Peyer's patch (tissue), 4 donors: ENCODE data around the gene CDH4. TPM values are rescaled to one million over a fixed set of nuclear protein-coding genes. Genes with fewer than 3 reads are reported as not detected.

Source experiments
- DNase-seq, 3 donors: peaks; one replicate each; pipeline ENCODE4 v3.0.0-alpha.2; 2017 to 2019
- H3K27ac ChIP-seq, 4 donors: fragments of 200-600 bp; sonication (generic); one replicate each; pipeline ENCODE4 v1.5.1; 2016 to 2019
- H3K27me3 ChIP-seq, 2 donors: fragments of 200-600 bp; sonication (generic); one replicate each; pipeline ENCODE4 v1.5.1; 2019
- H3K36me3 ChIP-seq, 3 donors: fragments of 200-600 bp; sonication (generic); one replicate each; pipeline ENCODE4 v1.5.1; 2016 to 2019
- H3K4me1 ChIP-seq, 4 donors: fragments of 200-600 bp; sonication (generic); one replicate each; pipeline ENCODE4 v1.5.1; 2016 to 2019
- H3K4me3 ChIP-seq, 4 donors: fragments of 200-600 bp; sonication (generic); 1 replicate in 3 of 4; 2 replicates in 1 of 4; pipeline ENCODE4 v1.5.1; 2016 to 2019; ENCODE audit warnings: mild to moderate bottlenecking in 1 of 4
- H3K9me3 ChIP-seq, 4 donors: fragments of 200-600 bp; sonication (generic); one replicate each; pipeline ENCODE4 v1.5.1; 2016 to 2019; ENCODE audit warnings: mild to moderate bottlenecking in 1 of 4
- CTCF ChIP-seq, 6 experiments: fragments of 450-650 bp in 4 of 6; fragments of 200-600 bp in 2 of 6; sonication (generic) in 1 of 6; IDR thresholded peaks; one replicate each; pipeline ENCODE4 v1.5.1; 2017 to 2019; ENCODE audit warnings: antibody characterized with exemption in 6 of 6, mild to moderate bottlenecking in 3 of 6, moderate library complexity in 1 of 6
- POLR2A ChIP-seq, 2 donors: fragments of 450-650 bp; IDR thresholded peaks; one replicate each; pipeline ENCODE4 v1.5.1; 2017; ENCODE audit warnings: antibody characterized with exemption in 2 of 2, mild to moderate bottlenecking in 2 of 2, moderate library complexity in 2 of 2
- total RNA-seq, 4 donors: library from RNA; depleted of rRNA; stranded (reverse); fragments of >200 nt; gene quantifications; one replicate each; pipeline ENCODE4 v1.1.0, GENCODE V29; 2016

The CDH4 gene
- total RNA-seq, 4 donors from 2014 or later: 0.27 TPM; not detected in 3

- Histone ChIP-seq H3K27ac (no peak overlapping the region), H3K36me3 (no peaks in the 10 kb centered on the region), H3K4me1 (no peaks in the 10 kb centered on the region), H3K9me3 (no peaks in the 10 kb centered on the region), H3K4me3 (no peak overlapping the region), H3K27me3 (no peaks in the 10 kb centered on the region)
- no peak for TF ChIP-seq POLR2A (IDR thresholded peaks at IDR 0.05)
- TF ChIP-seq CTCF (IDR thresholded peaks at IDR 0.05): no peak
- no peak for DNase-seq
Measured at GRCh38 chr20:61817575-61817974, 565.5 kb downstream of the CDH4 start.

GRCh38 chr20:61818746-61819573, 566.9 kb downstream of the CDH4 start:
- DNase-seq: no peak
- Histone ChIP-seq H3K27ac (no peak overlapping the region), H3K36me3 (no peaks in the 10 kb centered on the region), H3K27me3 (no peaks in the 10 kb centered on the region), H3K9me3 (no peaks in the 10 kb centered on the region), H3K4me3 (no peak overlapping the region), H3K4me1 (no peaks in the 10 kb centered on the region)
- no peak for TF ChIP-seq CTCF (IDR thresholded peaks at IDR 0.05)
- no peak for TF ChIP-seq POLR2A (IDR thresholded peaks at IDR 0.05)

GRCh38 chr20:61819574-61819846, 567.4 kb downstream of the CDH4 start:
- H3K36me3 ChIP-seq: no peaks in the 10 kb centered on the region
- no peak overlapping the region for H3K4me3 ChIP-seq
- no peaks in the 10 kb centered on the region for H3K4me1 ChIP-seq
- TF ChIP-seq POLR2A (IDR thresholded peaks at IDR 0.05) (no peak), CTCF (IDR thresholded peaks at IDR 0.05) (no peak)
- H3K9me3 ChIP-seq: no peaks in the 10 kb centered on the region
- no peak overlapping the region for H3K27ac ChIP-seq
- H3K27me3 ChIP-seq: no peaks in the 10 kb centered on the region
- no peak for DNase-seq

GRCh38 chr20:61819921-61820825, 568.1 kb downstream of the CDH4 start:
- no peaks in the 10 kb centered on the region for H3K4me1 ChIP-seq
- DNase-seq: no peak
- no peak for TF ChIP-seq POLR2A (IDR thresholded peaks at IDR 0.05)
- no peak for TF ChIP-seq CTCF (IDR thresholded peaks at IDR 0.05)
- H3K27ac ChIP-seq: no peak overlapping the region
- no peaks in the 10 kb centered on the region for H3K27me3 ChIP-seq
- no peak overlapping the region for H3K4me3 ChIP-seq
- H3K36me3 ChIP-seq: no peaks in the 10 kb centered on the region
- no peaks in the 10 kb centered on the region for H3K9me3 ChIP-seq

GRCh38 chr20:61821735-61822134, 569.7 kb downstream of the CDH4 start:
- TF ChIP-seq CTCF (IDR thresholded peaks at IDR 0.05) (no peak), POLR2A (IDR thresholded peaks at IDR 0.05) (no peak)
- H3K27me3 ChIP-seq: no peaks in the 10 kb centered on the region
- no peak for DNase-seq
- H3K36me3 ChIP-seq: no peaks in the 10 kb centered on the region
- no peaks in the 10 kb centered on the region for H3K9me3 ChIP-seq
- no peaks in the 10 kb centered on the region for H3K4me1 ChIP-seq
- H3K4me3 ChIP-seq: no peak overlapping the region
- H3K27ac ChIP-seq: no peak overlapping the region
